Measurements from ENCODE around the gene MRPL1.

Gene MRPL1

GRCh38 chr4:77861495-77861894, 1.1 kb upstream of the MRPL1 start:
- DNase-seq (ENCODE audit: low read depth in 2 of 2) = peak in 1 of 2 donors; percentile 5
- no peak overlapping the region for H3K4me3 ChIP-seq (replicated peaks in 1 of 2; ENCODE audit: low read depth in 2 of 2, low read length in 2 of 2)
- no peak for TF ChIP-seq CTCF (IDR thresholded peaks at IDR 0.05; ENCODE audit: low read depth, low read length)

GRCh38 chr4:77863341-77863740, 711 bp downstream of the MRPL1 start:
- DNase-seq (ENCODE audit: low read depth in 2 of 2) = peak in 1 of 2 donors; percentile 15
- peak overlapping the region; percentile 82 to 86 for H3K4me3 ChIP-seq (replicated peaks in 1 of 2; ENCODE audit: low read depth in 2 of 2, low read length in 2 of 2)

- no peak overlapping the region for H3K4me3 ChIP-seq (replicated peaks in 1 of 2; ENCODE audit: low read depth in 2 of 2, low read length in 2 of 2)
- no peak for DNase-seq (ENCODE audit: low read depth in 2 of 2)
- no peak for TF ChIP-seq CTCF (IDR thresholded peaks at IDR 0.05; ENCODE audit: low read depth, low read length)
Measured at GRCh38 chr4:77865259-77865658, 2.6 kb downstream of the MRPL1 start.

GRCh38 chr4:77872723-77873445, 10.3 kb downstream of the MRPL1 start:
- no peak overlapping the region for H3K4me3 ChIP-seq (replicated peaks in 1 of 2; ENCODE audit: low read depth in 2 of 2, low read length in 2 of 2)
- peak in 1 of 2 donors; percentile 63 for DNase-seq (ENCODE audit: low read depth in 2 of 2)
- no peak for TF ChIP-seq CTCF (IDR thresholded peaks at IDR 0.05; ENCODE audit: low read depth, low read length)

GRCh38 chr4:77877167-77877566, 14.5 kb downstream of the MRPL1 start:
- no peak overlapping the region for H3K4me3 ChIP-seq (replicated peaks in 1 of 2; ENCODE audit: low read depth in 2 of 2, low read length in 2 of 2)
- DNase-seq (ENCODE audit: low read depth in 2 of 2) = no peak
- TF ChIP-seq CTCF (IDR thresholded peaks at IDR 0.05; ENCODE audit: low read depth, low read length) = no peak

GRCh38 chr4:77877771-77878565, 15.3 kb downstream of the MRPL1 start:
- no peak for TF ChIP-seq CTCF (IDR thresholded peaks at IDR 0.05; ENCODE audit: low read depth, low read length)
- no peak for DNase-seq (ENCODE audit: low read depth in 2 of 2)
- no peak overlapping the region for H3K4me3 ChIP-seq (replicated peaks in 1 of 2; ENCODE audit: low read depth in 2 of 2, low read length in 2 of 2)

GRCh38 chr4:77880784-77881183, 18.2 kb downstream of the MRPL1 start:
- no peak overlapping the region for H3K4me3 ChIP-seq (replicated peaks in 1 of 2; ENCODE audit: low read depth in 2 of 2, low read length in 2 of 2)
- DNase-seq (ENCODE audit: low read depth in 2 of 2) = no peak
- TF ChIP-seq CTCF (IDR thresholded peaks at IDR 0.05; ENCODE audit: low read depth, low read length) = no peak

Data from cardiac fibroblast (primary cell).